Omental fat pad (tissue), 4 donors: ENCODE data around the gene VWA1. TPM values are rescaled to one million over a fixed set of nuclear protein-coding genes. Genes with fewer than 3 reads are reported as not detected.
"Not testable (repeated sequence)": the region's sequence is repeated elsewhere in the genome, so short reads cannot be mapped to it uniquely, and the experiment has no call there.

Experiments used
- ATAC-seq: fragments of 150-250 bp; one replicate; pipeline ENCODE4 v1.9.1; 2016; ENCODE audit warnings: mild to moderate bottlenecking, moderate library complexity; ENCODE audit not compliant: low FRiP score
- DNase-seq: peaks from one replicate; pipeline ENCODE4 v3.0.0-alpha.2; 2019; ENCODE audit warnings: low spot score
- CTCF ChIP-seq, 3 donors: fragments of 450-650 bp; IDR thresholded peaks; one replicate each; pipeline ENCODE4 v1.5.1; 2016 to 2017; ENCODE audit warnings: antibody characterized with exemption in 3 of 3, mild to moderate bottlenecking in 3 of 3, moderate library complexity in 2 of 3
- total RNA-seq, 4 donors: library from RNA; depleted of rRNA; stranded (reverse); fragments of >200 nt; gene quantifications; one replicate each; pipeline ENCODE4 v1.1.0, GENCODE V29; 2016

VWA1 gene
- total RNA-seq, 4 donors from 2014 or later, result 6.8 to 21.1 (median 13.8) TPM

- no peak for TF ChIP-seq CTCF (IDR thresholded peaks at IDR 0.05)
- DNase-seq (no peak), ATAC-seq (no peak)
Observed at GRCh38 chr1:1460540-1461130, 25.1 kb downstream of the VWA1 start.

GRCh38 chr1:1461721-1462317 is 26.3 kb downstream of the VWA1 start:
- ATAC-seq (peak; percentile 21), DNase-seq (no peak)
- no peak for TF ChIP-seq CTCF (IDR thresholded peaks at IDR 0.05)

GRCh38 chr1:1462318-1462966 is 27.0 kb downstream of the VWA1 start:
- ATAC-seq (peak; percentile 93), DNase-seq (peak; percentile 27)
- TF ChIP-seq CTCF (IDR thresholded peaks at IDR 0.05), result no peak

- ATAC-seq (no peak), DNase-seq (no peak)
- TF ChIP-seq CTCF (IDR thresholded peaks at IDR 0.05), result no peak
Observed at GRCh38 chr1:1463312-1463711, 27.8 kb downstream of the VWA1 start.

- DNase-seq, ATAC-seq: not testable (repeated sequence)
Observed at GRCh38 chr1:1468196-1468985, 32.9 kb downstream of the VWA1 start.

- no peak for TF ChIP-seq CTCF (IDR thresholded peaks at IDR 0.05)
- DNase-seq (no peak), ATAC-seq (no peak)
Observed at GRCh38 chr1:1470626-1471388, 35.3 kb downstream of the VWA1 start.
